Tibial nerve (tissue), 4 donors: ENCODE measurements around the gene CGNL1.

Experiments used
- CTCF ChIP-seq, 5 experiments: fragments of 200-600 bp in 3 of 5; fragments of 450-650 bp in 2 of 5; sonication (generic) in 3 of 5; IDR thresholded peaks; one replicate each; pipeline ENCODE4 v1.5.1; 2016 to 2019; ENCODE audit warnings: antibody characterized with exemption in 5 of 5, mild to moderate bottlenecking in 3 of 5, moderate library complexity in 2 of 5
- EP300 ChIP-seq, 2 donors: sonication (generic); formaldehyde crosslinking; IDR thresholded peaks; one replicate each; pipeline ENCODE4 v1.6.1; 2017; ENCODE audit warnings: antibody characterized with exemption in 2 of 2, mild to moderate bottlenecking in 1 of 2

DNA sequence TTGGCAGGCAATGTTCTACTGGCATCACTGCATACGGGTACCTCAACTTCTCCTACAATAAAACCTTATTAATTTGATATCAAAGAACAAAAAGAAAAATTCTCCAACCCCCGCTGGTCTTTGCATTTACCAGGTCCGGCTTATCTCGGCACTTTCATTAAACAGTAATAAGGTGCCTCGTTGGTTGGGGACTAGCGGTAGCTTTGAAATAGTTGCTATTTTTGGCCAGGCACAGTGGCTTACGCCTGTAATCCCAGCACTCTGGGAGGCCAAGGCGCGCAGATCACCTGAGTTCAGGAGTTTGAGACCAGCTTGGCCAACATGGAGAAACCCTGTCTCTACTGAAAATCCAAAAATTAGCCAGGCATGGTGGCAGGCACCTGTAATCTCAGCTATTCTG lies 32.0 kb upstream of the CGNL1 start:
- no peak for TF ChIP-seq CTCF (IDR thresholded peaks at IDR 0.05)
- no peak for TF ChIP-seq EP300 (IDR thresholded peaks at IDR 0.05)
